Measurements from ENCODE around the gene EXOSC7. TPM values are rescaled to one million over a fixed set of nuclear protein-coding genes. Genes with fewer than 3 reads are reported as not detected.

The EXOSC7 gene
- total and polyA plus RNA-seq, 9 of the 15 experiments (the other 6 are each of a cell fraction or from before 2014, with no cell fraction given), result 88.5 to 237 (median 112) TPM

- TF ChIP-seq ZBTB40 (IDR thresholded peaks at IDR 0.05) (no peak), ZBTB40 (CRISPR knock-in tag; IDR thresholded peaks at IDR 0.05) (no peak), MYNN (IDR thresholded peaks at IDR 0.05) (no peak), MYNN (CRISPR knock-in tag; IDR thresholded peaks at IDR 0.05) (no peak), CBX2 (IDR thresholded peaks at IDR 0.05; ENCODE audit: insufficient read depth, low read length, poor library complexity, severe bottlenecking) (no peak)
Observed at GRCh38 chr3:45054196-45054857, 78.3 kb downstream of the EXOSC7 start (continued).

Measured in K562 (cell line).